Neural progenitor cell (in vitro differentiated cells): ENCODE measurements around the gene TMEM164.

Source experiments
- EZH2 ChIP-seq: fragments of 200-600 bp; sonication (generic); IDR thresholded peaks from 2 replicates; pipeline ENCODE4 v1.6.1; 2017; ENCODE audit warnings: antibody characterized with exemption, mild to moderate bottlenecking, moderate library complexity
- EZH2phosphoT487 ChIP-seq: fragments of 200-600 bp; sonication (generic); IDR thresholded peaks from 2 replicates; pipeline ENCODE4 v1.6.1; 2017; ENCODE audit warnings: antibody characterized with exemption

- TF ChIP-seq EZH2phosphoT487 (no peak), EZH2 (no peak)
Measured at GRCh38 chrX:110003167-110004156, 548 bp downstream of the TMEM164 start.
